Measurements from ENCODE around the gene CNPY4.

Gene CNPY4

DNA sequence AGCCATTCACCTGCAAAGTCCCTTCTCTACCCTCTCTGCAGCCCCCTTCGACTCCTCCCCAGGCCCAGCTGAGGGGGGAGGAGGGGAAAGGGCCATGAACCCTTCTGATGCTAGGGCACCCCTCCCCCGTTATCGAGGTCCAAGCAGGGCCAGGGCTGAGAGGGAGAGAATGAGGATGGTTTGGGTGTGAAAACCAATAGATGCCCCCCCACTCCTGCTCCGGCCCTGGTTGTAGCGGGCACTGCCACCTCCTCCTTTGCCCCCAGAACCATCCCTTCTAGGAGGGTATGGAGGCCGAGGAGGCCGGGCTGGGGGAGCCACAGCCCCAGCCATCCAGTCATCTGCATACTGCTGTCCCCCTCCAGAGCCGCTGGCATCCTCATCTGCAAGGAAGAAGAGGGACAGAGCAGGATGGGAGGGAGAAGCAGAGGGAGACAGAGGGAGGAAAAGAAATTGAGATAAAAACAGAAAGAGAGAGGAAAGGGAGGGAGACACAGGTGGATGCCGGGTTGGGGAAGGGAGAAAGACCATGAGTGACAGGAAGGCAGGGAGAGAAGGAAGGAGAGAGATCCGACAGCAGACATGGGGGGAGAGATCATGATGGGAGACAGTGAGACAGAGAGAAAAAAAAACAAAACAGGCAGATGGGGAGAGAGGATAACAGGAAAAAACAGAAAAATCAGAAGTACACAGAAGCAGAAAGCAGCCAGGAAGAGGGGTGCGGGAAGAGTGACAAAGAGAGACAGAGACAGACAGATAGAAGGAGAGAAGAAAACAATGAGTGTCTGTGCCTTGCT, 50.9 kb downstream of the CNPY4 start:
- FAIRE-seq: no peak

DNA sequence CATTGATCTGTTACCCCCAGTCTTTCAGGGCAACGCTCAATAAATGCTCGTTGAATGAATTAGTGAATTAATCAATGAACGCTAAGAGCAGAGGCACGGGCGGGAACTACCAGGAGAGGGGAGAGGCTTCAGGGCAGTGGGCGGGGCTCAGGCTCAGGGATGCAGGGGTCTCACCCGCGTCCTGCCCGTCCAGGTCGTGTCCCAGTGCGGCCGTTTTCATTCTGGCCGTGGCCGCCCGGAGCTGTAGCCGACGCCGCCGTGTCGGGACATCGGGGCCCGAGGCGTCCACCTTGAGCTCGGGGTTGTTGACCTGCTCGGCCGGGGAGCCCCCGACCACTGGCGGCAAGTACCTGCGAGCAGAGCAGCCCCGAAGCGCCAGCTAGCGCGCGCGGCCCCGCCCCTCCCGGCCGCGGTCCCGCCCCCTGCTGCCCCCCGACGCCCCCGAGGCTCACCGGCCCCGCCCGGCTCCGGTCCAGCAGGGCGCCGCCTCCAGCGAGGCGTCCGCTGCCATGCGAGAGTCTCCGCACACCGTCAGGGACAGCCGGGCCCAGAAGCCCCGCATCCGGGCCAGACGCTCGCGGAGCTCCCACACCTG, 51.8 kb downstream of the CNPY4 start:
- FAIRE-seq: no peak

DNA sequence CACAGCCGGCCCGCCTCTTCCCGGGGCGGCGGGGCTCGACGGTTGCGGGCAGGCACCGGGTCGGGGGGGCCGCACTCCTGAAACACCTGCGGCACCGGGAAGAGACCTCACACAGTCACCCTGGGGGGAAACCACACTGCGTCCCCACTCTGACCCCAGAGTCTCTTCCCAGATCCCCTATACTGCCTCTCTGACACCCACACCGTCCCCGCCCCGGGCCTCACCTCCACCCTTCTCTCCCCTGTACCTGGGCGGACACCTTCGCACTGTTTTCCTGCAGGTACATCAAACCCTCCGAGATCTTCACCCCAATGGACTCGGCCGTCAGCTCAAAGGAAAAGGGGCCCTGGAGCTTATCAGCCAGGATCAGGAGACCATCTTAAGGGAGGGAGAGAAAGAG, 52.4 kb downstream of the CNPY4 start:
- no peak for FAIRE-seq

DNA sequence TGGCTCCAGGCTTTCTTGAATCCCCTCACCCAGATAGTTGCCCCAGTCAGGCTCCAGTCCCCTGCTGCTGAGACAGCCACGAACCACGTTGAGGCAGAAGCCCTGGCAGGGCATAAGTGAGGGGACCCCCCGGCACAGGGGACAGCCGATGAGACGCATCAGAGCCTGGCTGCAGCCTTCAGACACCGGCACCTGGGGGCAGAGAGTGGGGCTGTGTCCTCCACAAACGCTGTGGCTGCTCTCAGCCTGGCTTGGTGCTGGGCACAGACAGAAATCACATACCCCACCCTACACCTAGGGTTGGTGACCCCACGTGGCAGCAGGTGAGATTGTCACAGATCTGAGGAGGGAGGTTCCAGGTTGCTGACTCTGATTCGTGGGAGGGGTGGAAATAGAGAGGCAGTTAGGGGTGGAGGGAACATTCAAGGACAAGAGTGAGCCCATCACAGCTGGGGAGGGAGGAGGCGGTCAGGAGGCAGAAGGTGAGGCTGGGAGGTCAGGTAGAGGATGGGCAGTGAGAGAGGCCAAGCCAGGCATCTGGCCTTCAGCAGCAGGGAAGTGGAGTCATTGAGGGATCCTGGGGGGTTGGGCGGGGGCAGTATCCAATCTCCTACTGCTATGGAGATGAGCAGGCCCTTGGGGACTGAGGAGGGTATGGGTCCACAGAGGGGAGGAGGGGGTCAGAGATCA, 54.5 kb downstream of the CNPY4 start:
- no peak for FAIRE-seq

DNA sequence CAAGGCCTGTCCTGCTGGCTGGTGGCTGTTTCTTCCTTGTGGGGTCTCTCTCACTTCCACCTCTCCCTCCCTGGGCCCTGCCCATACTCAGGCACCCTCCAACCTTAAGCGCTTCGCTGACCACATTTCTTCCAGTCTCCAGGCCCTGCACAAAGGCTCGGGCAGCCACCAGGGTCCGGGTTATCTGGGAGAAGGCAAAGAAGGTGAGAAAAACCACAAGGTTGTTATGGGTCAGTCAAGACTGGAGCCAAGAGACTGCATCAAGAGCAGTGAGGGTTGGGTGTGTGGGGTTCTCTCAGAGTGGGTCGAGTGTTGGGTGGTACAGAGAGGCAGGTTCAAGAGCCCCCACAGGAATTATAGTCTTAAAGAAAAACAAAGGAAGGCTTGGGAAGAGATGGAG, 55.1 kb downstream of the CNPY4 start:
- no peak for FAIRE-seq

Measured in colon (tissue), 2 donors.